HEK293 (cell line): ENCODE results near the gene S1PR5.

Experiments used
- GLI2 ChIP-seq: fragments of 450-650 bp; formaldehyde crosslinking; IDR thresholded peaks from 2 replicates; pipeline ENCODE4; 2017; ENCODE audit warnings: missing biosample characterization, missing genetic modification characterization, low read depth, borderline replicate concordance
- KLF8 ChIP-seq: fragments of 450-650 bp; formaldehyde crosslinking; IDR thresholded peaks from 2 replicates; pipeline ENCODE4 v1.5.1; 2016; ENCODE audit warnings: missing biosample characterization, missing genetic modification characterization
- MEIS1 ChIP-seq: sonication (generic); formaldehyde crosslinking; IDR thresholded peaks from 2 replicates; pipeline ENCODE4 v1.8.1; 2022; ENCODE audit warnings: missing genetic modification reagents, mild to moderate bottlenecking, borderline replicate concordance
- OSR2 ChIP-seq: fragments of 450-650 bp; formaldehyde crosslinking; IDR thresholded peaks from 2 replicates; pipeline ENCODE4 v1.5.1; 2016; ENCODE audit warnings: missing biosample characterization, missing genetic modification characterization
- SP7 ChIP-seq: fragments of 450-650 bp; formaldehyde crosslinking; IDR thresholded peaks from 2 replicates; pipeline ENCODE4 v1.5.1; 2016; ENCODE audit warnings: missing biosample characterization, missing genetic modification characterization
- YY1 ChIP-seq: fragments of 450-650 bp; formaldehyde crosslinking; IDR thresholded peaks from 2 replicates; pipeline ENCODE4 v1.5.1; 2018; ENCODE audit warnings: missing biosample characterization, missing genetic modification characterization
- ZFP41 ChIP-seq: fragments of 450-650 bp; formaldehyde crosslinking; IDR thresholded peaks from 2 replicates; pipeline ENCODE4 v1.5.1; 2016; ENCODE audit warnings: missing biosample characterization, missing genetic modification characterization, borderline replicate concordance
- ZIC2 ChIP-seq: fragments of 450-650 bp; formaldehyde crosslinking; IDR thresholded peaks from 2 replicates; pipeline ENCODE4 v1.5.1; 2016; ENCODE audit warnings: missing biosample characterization, missing genetic modification characterization
- ZNF138 ChIP-seq: fragments of 450-650 bp; formaldehyde crosslinking; IDR thresholded peaks from 2 replicates; pipeline ENCODE4 v1.5.1; 2016; ENCODE audit warnings: missing biosample characterization, missing genetic modification characterization, borderline replicate concordance
- ZNF146 ChIP-seq: fragments of 450-650 bp; formaldehyde crosslinking; IDR thresholded peaks from 2 replicates; pipeline ENCODE4 v1.5.1; 2016; ENCODE audit warnings: missing biosample characterization, missing genetic modification characterization
- ZNF157 ChIP-seq: fragments of 450-650 bp; formaldehyde crosslinking; IDR thresholded peaks from 2 replicates; pipeline ENCODE4 v1.5.1; 2016; ENCODE audit warnings: missing biosample characterization, missing genetic modification characterization
- ZNF175 ChIP-seq: fragments of 450-650 bp; formaldehyde crosslinking; IDR thresholded peaks from 2 replicates; pipeline ENCODE4 v1.5.1; 2016; ENCODE audit warnings: missing biosample characterization, missing genetic modification characterization
- ZNF184 ChIP-seq: fragments of 450-650 bp; IDR thresholded peaks from 2 replicates; pipeline ENCODE4 v1.5.1; 2018; ENCODE audit warnings: missing biosample characterization, mild to moderate bottlenecking, missing genetic modification characterization
- ZNF23 ChIP-seq: fragments of 450-650 bp; formaldehyde crosslinking; IDR thresholded peaks from 2 replicates; pipeline ENCODE4 v1.5.1; 2016; ENCODE audit warnings: missing biosample characterization, missing genetic modification characterization, borderline replicate concordance
- ZNF341 ChIP-seq: fragments of 450-650 bp; formaldehyde crosslinking; IDR thresholded peaks from 2 replicates; pipeline ENCODE4; 2016; ENCODE audit warnings: low read depth, missing biosample characterization, missing genetic modification characterization
- ZNF416 ChIP-seq: fragments of 450-650 bp; formaldehyde crosslinking; IDR thresholded peaks from 2 replicates; pipeline ENCODE4 v1.5.1; 2016; ENCODE audit warnings: missing biosample characterization, missing genetic modification characterization
- ZNF433 ChIP-seq: fragments of 450-650 bp; formaldehyde crosslinking; IDR thresholded peaks from 2 replicates; pipeline ENCODE4 v1.5.1; 2016; ENCODE audit warnings: missing biosample characterization, missing genetic modification characterization, low read depth
- ZNF529 ChIP-seq: fragments of 450-650 bp; formaldehyde crosslinking; IDR thresholded peaks from 2 replicates; pipeline ENCODE4 v1.5.1; 2017; ENCODE audit warnings: missing genetic modification characterization, missing biosample characterization; ENCODE audit not compliant: insufficient replicate concordance
- ZNF548 ChIP-seq: fragments of 450-650 bp; formaldehyde crosslinking; IDR thresholded peaks from 2 replicates; pipeline ENCODE4 v1.5.1; 2016; ENCODE audit warnings: missing biosample characterization, missing genetic modification characterization
- ZNF561 ChIP-seq: fragments of 450-650 bp; IDR thresholded peaks from 2 replicates; pipeline ENCODE4 v1.5.1; 2018; ENCODE audit warnings: missing biosample characterization, missing genetic modification characterization, borderline replicate concordance
- ZNF610 ChIP-seq: fragments of 450-650 bp; formaldehyde crosslinking; IDR thresholded peaks from 2 replicates; pipeline ENCODE4 v1.5.1; 2016; ENCODE audit warnings: missing biosample characterization, missing genetic modification characterization, borderline replicate concordance
- ZNF76 ChIP-seq: fragments of 450-650 bp; formaldehyde crosslinking; IDR thresholded peaks from 2 replicates; pipeline ENCODE4; 2016; ENCODE audit warnings: low read depth, missing biosample characterization, missing genetic modification characterization, borderline replicate concordance
- ZNF777 ChIP-seq: fragments of 450-650 bp; formaldehyde crosslinking; IDR thresholded peaks from 2 replicates; pipeline ENCODE4 v1.5.1; 2017; ENCODE audit warnings: missing biosample characterization, missing genetic modification characterization, borderline replicate concordance
- TF ChIP-seq, protein P1 (sequence below): fragments of 450-650 bp; formaldehyde crosslinking; IDR thresholded peaks from 2 replicates; pipeline ENCODE4 v1.5.1; 2016; ENCODE audit warnings: missing biosample characterization, missing genetic modification characterization
- TF ChIP-seq, protein P2 (sequence below): fragments of 450-650 bp; formaldehyde crosslinking; IDR thresholded peaks from 2 replicates; pipeline ENCODE4 v1.5.1; 2016; ENCODE audit warnings: missing biosample characterization, missing genetic modification characterization
- TF ChIP-seq, protein P3 (sequence below): fragments of 450-650 bp; formaldehyde crosslinking; IDR thresholded peaks from 2 replicates; pipeline ENCODE4 v1.5.1; 2016; ENCODE audit warnings: missing biosample characterization, missing genetic modification characterization
- TF ChIP-seq, protein P4 (sequence below): fragments of 450-650 bp; formaldehyde crosslinking; IDR thresholded peaks from 2 replicates; pipeline ENCODE4 v1.5.1; 2016; ENCODE audit warnings: missing biosample characterization, missing genetic modification characterization
- TF ChIP-seq, protein P5 (sequence below): fragments of 450-650 bp; formaldehyde crosslinking; IDR thresholded peaks from 2 replicates; pipeline ENCODE4 v1.5.1; 2016; ENCODE audit warnings: missing biosample characterization, missing genetic modification characterization
- TF ChIP-seq, protein P6 (sequence below): fragments of 450-650 bp; formaldehyde crosslinking; IDR thresholded peaks from 2 replicates; pipeline ENCODE4 v1.5.1; 2016; ENCODE audit warnings: missing biosample characterization, missing genetic modification characterization

The S1PR5 gene

DNA sequence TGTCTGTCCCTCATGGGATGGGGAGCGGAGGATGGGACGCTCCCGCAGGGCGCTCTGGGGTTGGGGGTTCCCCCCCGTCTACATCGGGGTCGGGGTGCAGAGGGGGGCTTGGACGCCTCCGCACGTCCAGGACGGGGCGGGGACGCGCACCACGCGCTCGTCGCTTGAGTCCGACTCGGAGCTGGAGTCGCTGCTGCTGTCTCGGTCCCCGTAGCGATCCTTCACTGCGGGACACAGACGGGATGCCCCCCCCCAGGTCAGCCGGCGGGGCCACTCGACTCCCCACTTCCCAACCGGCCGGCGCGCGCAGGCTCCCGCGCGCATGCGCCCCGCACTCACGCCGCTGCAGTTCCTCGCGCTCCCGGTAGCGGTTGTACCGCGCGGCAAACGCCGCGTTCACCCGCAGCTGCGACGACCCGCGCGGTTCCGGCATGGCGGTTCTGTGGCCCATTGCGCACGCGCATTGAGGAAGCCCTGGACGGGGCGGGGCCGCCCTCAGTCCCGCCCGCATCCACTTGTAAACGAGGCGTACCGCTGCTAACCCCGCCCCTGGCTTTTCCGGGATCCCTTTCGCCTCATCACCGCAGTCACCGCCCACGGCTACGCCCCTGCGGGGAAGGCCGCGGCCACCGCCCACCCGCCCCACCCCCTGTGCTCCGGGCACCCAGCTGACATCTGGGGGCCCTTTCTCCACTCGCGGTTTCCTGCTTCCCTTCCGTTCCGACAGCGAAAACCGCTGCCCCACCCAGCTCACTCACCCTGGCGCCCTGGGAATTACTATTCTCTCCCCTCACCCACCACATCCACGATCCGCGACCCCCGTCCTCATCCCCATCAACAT, 48.5 kb upstream of the S1PR5 start, which contains the start of gene KRI1 (continued):
- TF ChIP-seq, protein P1, sequence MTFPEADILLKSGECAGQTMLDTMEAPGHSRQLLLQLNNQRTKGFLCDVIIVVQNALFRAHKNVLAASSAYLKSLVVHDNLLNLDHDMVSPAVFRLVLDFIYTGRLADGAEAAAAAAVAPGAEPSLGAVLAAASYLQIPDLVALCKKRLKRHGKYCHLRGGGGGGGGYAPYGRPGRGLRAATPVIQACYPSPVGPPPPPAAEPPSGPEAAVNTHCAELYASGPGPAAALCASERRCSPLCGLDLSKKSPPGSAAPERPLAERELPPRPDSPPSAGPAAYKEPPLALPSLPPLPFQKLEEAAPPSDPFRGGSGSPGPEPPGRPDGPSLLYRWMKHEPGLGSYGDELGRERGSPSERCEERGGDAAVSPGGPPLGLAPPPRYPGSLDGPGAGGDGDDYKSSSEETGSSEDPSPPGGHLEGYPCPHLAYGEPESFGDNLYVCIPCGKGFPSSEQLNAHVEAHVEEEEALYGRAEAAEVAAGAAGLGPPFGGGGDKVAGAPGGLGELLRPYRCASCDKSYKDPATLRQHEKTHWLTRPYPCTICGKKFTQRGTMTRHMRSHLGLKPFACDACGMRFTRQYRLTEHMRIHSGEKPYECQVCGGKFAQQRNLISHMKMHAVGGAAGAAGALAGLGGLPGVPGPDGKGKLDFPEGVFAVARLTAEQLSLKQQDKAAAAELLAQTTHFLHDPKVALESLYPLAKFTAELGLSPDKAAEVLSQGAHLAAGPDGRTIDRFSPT (tag by site-specific recombination) = no peak
- TF ChIP-seq, protein P2, sequence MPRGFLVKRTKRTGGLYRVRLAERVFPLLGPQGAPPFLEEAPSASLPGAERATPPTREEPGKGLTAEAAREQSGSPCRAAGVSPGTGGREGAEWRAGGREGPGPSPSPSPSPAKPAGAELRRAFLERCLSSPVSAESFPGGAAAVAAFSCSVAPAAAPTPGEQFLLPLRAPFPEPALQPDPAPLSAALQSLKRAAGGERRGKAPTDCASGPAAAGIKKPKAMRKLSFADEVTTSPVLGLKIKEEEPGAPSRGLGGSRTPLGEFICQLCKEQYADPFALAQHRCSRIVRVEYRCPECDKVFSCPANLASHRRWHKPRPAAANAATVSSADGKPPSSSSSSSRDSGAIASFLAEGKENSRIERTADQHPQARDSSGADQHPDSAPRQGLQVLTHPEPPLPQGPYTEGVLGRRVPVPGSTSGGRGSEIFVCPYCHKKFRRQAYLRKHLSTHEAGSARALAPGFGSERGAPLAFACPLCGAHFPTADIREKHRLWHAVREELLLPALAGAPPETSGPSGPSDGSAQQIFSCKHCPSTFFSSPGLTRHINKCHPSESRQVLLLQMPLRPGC = peak; percentile 15; the same call in 1 of the 2 replicates
- TF ChIP-seq ZNF157 (tag by site-specific recombination) = no peak
- no peak for TF ChIP-seq ZNF433 (tag by site-specific recombination)
- 0 out of 2 replicates have a peak, but pooled peaks have one; percentile 9 for TF ChIP-seq ZNF341 (tag by site-specific recombination)
- no peak for TF ChIP-seq ZNF23
- TF ChIP-seq, protein P3, sequence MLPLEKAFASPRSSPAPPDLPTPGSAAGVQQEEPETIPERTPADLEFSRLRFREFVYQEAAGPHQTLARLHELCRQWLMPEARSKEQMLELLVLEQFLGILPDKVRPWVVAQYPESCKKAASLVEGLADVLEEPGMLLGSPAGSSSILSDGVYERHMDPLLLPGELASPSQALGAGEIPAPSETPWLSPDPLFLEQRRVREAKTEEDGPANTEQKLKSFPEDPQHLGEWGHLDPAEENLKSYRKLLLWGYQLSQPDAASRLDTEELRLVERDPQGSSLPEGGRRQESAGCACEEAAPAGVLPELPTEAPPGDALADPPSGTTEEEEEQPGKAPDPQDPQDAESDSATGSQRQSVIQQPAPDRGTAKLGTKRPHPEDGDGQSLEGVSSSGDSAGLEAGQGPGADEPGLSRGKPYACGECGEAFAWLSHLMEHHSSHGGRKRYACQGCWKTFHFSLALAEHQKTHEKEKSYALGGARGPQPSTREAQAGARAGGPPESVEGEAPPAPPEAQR (tag by site-specific recombination) = no peak
- TF ChIP-seq ZIC2 (tag by site-specific recombination) = peak; percentile 10; the same call in 1 of the 2 replicates
- peak; percentile 53; the same call in 1 of the 2 replicates for TF ChIP-seq SP7
- no peak for TF ChIP-seq ZNF146 (tag by site-specific recombination)
- TF ChIP-seq ZNF548 (tag by site-specific recombination) = no peak
- TF ChIP-seq OSR2 (tag by site-specific recombination) = no peak
- peak; percentile 98 for TF ChIP-seq KLF8 (tag by site-specific recombination)
- TF ChIP-seq MEIS1 (CRISPR knock-in tag) = no peak
- TF ChIP-seq, protein P4, sequence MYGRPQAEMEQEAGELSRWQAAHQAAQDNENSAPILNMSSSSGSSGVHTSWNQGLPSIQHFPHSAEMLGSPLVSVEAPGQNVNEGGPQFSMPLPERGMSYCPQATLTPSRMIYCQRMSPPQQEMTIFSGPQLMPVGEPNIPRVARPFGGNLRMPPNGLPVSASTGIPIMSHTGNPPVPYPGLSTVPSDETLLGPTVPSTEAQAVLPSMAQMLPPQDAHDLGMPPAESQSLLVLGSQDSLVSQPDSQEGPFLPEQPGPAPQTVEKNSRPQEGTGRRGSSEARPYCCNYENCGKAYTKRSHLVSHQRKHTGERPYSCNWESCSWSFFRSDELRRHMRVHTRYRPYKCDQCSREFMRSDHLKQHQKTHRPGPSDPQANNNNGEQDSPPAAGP (tag by site-specific recombination) = 0 out of 2 replicates have a peak, but pooled peaks have one; percentile 21
- no peak for TF ChIP-seq ZFP41 (tag by site-specific recombination)
- no peak for TF ChIP-seq ZNF138
- TF ChIP-seq, protein P5, sequence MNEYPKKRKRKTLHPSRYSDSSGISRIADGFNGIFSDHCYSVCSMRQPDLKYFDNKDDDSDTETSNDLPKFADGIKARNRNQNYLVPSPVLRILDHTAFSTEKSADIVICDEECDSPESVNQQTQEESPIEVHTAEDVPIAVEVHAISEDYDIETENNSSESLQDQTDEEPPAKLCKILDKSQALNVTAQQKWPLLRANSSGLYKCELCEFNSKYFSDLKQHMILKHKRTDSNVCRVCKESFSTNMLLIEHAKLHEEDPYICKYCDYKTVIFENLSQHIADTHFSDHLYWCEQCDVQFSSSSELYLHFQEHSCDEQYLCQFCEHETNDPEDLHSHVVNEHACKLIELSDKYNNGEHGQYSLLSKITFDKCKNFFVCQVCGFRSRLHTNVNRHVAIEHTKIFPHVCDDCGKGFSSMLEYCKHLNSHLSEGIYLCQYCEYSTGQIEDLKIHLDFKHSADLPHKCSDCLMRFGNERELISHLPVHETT = no peak
- TF ChIP-seq, protein P6, sequence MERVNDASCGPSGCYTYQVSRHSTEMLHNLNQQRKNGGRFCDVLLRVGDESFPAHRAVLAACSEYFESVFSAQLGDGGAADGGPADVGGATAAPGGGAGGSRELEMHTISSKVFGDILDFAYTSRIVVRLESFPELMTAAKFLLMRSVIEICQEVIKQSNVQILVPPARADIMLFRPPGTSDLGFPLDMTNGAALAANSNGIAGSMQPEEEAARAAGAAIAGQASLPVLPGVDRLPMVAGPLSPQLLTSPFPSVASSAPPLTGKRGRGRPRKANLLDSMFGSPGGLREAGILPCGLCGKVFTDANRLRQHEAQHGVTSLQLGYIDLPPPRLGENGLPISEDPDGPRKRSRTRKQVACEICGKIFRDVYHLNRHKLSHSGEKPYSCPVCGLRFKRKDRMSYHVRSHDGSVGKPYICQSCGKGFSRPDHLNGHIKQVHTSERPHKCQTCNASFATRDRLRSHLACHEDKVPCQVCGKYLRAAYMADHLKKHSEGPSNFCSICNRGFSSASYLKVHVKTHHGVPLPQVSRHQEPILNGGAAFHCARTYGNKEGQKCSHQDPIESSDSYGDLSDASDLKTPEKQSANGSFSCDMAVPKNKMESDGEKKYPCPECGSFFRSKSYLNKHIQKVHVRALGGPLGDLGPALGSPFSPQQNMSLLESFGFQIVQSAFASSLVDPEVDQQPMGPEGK (tag by site-specific recombination) = peak; percentile 97
- TF ChIP-seq ZNF777 (tag by site-specific recombination) = peak; percentile 58; the same call in 1 of the 2 replicates
- no peak for TF ChIP-seq GLI2 (tag by site-specific recombination)
- TF ChIP-seq ZNF76 (tag by site-specific recombination) = peak; percentile 54; the same call in 1 of the 2 replicates
- no peak for TF ChIP-seq ZNF416 (tag by site-specific recombination)
- TF ChIP-seq ZNF175 (tag by site-specific recombination) = 0 out of 2 replicates have a peak, but pooled peaks have one; percentile 15
- TF ChIP-seq YY1 (tag by site-specific recombination) = peak; percentile 65; the same call in 1 of the 2 replicates
- TF ChIP-seq ZNF529 (tag by site-specific recombination) = no peak
- peak; percentile 75; the same call in 1 of the 2 replicates for TF ChIP-seq ZNF561 (tag by site-specific recombination)
- TF ChIP-seq ZNF610 (tag by site-specific recombination) = 0 out of 2 replicates have a peak, but pooled peaks have one; percentile 52
- TF ChIP-seq ZNF184 (tag by site-specific recombination) = no peak
